H9 (cell line): Measurements from ENCODE around the gene KRTDAP. TPM values are rescaled to one million over a fixed set of nuclear protein-coding genes. Genes with fewer than 3 reads are reported as not detected.
A peak's percentile ranks its signal among the peaks of the same experiment; 100 is the strongest.

Experiments
- DNase-seq: peaks from one replicate; pipeline ENCODE4 v3.0.0-alpha.2; 2017
- H2AFZ ChIP-seq: one replicate; pipeline ENCODE4 v1.6.1; 2013; ENCODE audit warnings: mild to moderate bottlenecking, low read length, control low read depth, moderate library complexity
- H2AK5ac ChIP-seq: 2 replicates; pipeline ENCODE4 v1.6.1; 2013; ENCODE audit warnings: low read length, control low read depth, mixed read lengths; ENCODE audit not compliant: insufficient read length
- H2BK120ac ChIP-seq: one replicate; pipeline ENCODE4 v1.6.1; 2013; ENCODE audit warnings: low read depth, mild to moderate bottlenecking, low read length, control low read depth, inconsistent platforms; ENCODE audit not compliant: poor library complexity, severe bottlenecking
- H2BK12ac ChIP-seq: 2 replicates; pipeline ENCODE4 v1.6.1; 2013; ENCODE audit warnings: low read length, control low read depth, mixed read lengths, low read depth; ENCODE audit not compliant: insufficient read length
- H2BK15ac ChIP-seq: 2 replicates; pipeline ENCODE4 v1.6.1; 2013; ENCODE audit warnings: low read depth, low read length, control low read depth
- H2BK20ac ChIP-seq: one replicate; pipeline ENCODE4 v1.6.1; 2013; ENCODE audit warnings: low read depth, mild to moderate bottlenecking, low read length, control low read depth, inconsistent platforms; ENCODE audit not compliant: poor library complexity, severe bottlenecking
- H2BK5ac ChIP-seq: 2 replicates; pipeline ENCODE4 v1.6.1; 2013; ENCODE audit warnings: low read length, control low read depth, mixed read lengths; ENCODE audit not compliant: insufficient read length
- H3K14ac ChIP-seq: 2 replicates; pipeline ENCODE4 v1.6.1; 2013; ENCODE audit warnings: low read length, control low read depth; ENCODE audit not compliant: insufficient read depth
- H3K18ac ChIP-seq: 2 replicates; pipeline ENCODE4 v1.6.1; 2013; ENCODE audit warnings: low read depth, mild to moderate bottlenecking, mixed read lengths, low read length, control low read depth; ENCODE audit not compliant: insufficient read length
- H3K23ac ChIP-seq: 2 replicates; pipeline ENCODE4 v1.6.1; 2013; ENCODE audit warnings: low read length, control low read depth, mixed read lengths, low read depth; ENCODE audit not compliant: insufficient read length
- H3K23me2 ChIP-seq: 2 replicates; pipeline ENCODE4 v1.6.1; 2013; ENCODE audit warnings: low read depth, mild to moderate bottlenecking, mixed read lengths, low read length, control low read depth; ENCODE audit not compliant: insufficient read length, poor library complexity, severe bottlenecking
- H3K27ac ChIP-seq: 2 replicates; pipeline ENCODE4 v1.5.1; 2013; ENCODE audit warnings: low read length, control low read depth, mixed read lengths, low read depth; ENCODE audit not compliant: insufficient read length
- H3K27me3 ChIP-seq: 2 replicates; pipeline ENCODE4 v1.6.1; 2013; ENCODE audit warnings: low read length, control low read depth, inconsistent platforms; ENCODE audit not compliant: insufficient read depth
- H3K4ac ChIP-seq: 2 replicates; pipeline ENCODE4 v1.6.1; 2013; ENCODE audit warnings: low read depth, mild to moderate bottlenecking, control low read depth, inconsistent platforms, low read length, moderate library complexity
- H3K4me1 ChIP-seq: 2 replicates; pipeline ENCODE4 v1.6.1; 2013; ENCODE audit warnings: low read length, control low read depth, inconsistent platforms; ENCODE audit not compliant: insufficient read depth
- H3K4me2 ChIP-seq: 2 replicates; pipeline ENCODE4 v1.6.1; 2013; ENCODE audit warnings: low read length, control low read depth, mixed read lengths; ENCODE audit not compliant: insufficient read length, insufficient read depth
- H3K56ac ChIP-seq: 2 replicates; pipeline ENCODE4 v1.6.1; 2013; ENCODE audit warnings: low read depth, mild to moderate bottlenecking, mixed read lengths, low read length, control low read depth; ENCODE audit not compliant: insufficient read length
- H3K79me1 ChIP-seq: 2 replicates; pipeline ENCODE4 v1.6.1; 2013; ENCODE audit warnings: low read depth, mild to moderate bottlenecking, moderate library complexity, low read length, control low read depth, inconsistent platforms; ENCODE audit not compliant: insufficient read depth, poor library complexity, severe bottlenecking
- H3K79me2 ChIP-seq: 2 replicates; pipeline ENCODE4 v1.6.1; 2013; ENCODE audit warnings: low read length, control low read depth, inconsistent platforms; ENCODE audit not compliant: insufficient read depth
- H3K9ac ChIP-seq: 2 replicates; pipeline ENCODE4 v1.6.1; 2013; ENCODE audit warnings: low read length, control low read depth, mixed read lengths; ENCODE audit not compliant: insufficient read length; ENCODE audit errors: extremely low read depth
- H3K9me3 ChIP-seq: one replicate; pipeline ENCODE4 v1.6.1; 2013; ENCODE audit warnings: low read depth, low read length, inconsistent platforms; ENCODE audit not compliant: control insufficient read depth
- H3T11ph ChIP-seq: one replicate; pipeline ENCODE4 v1.6.1; 2013; ENCODE audit warnings: mild to moderate bottlenecking, low read length, control low read depth, inconsistent platforms
- H4K20me1 ChIP-seq: one replicate; pipeline ENCODE4 v1.6.1; 2013; ENCODE audit not compliant: control insufficient read depth, insufficient read length, insufficient read depth
- H4K5ac ChIP-seq: 2 replicates; pipeline ENCODE4 v1.6.1; 2013; ENCODE audit warnings: low read depth, mild to moderate bottlenecking, mixed read lengths, low read length, control low read depth; ENCODE audit not compliant: insufficient read length
- H4K8ac ChIP-seq: replicated peaks from 2 replicates; pipeline ENCODE4 v1.6.1; 2013; ENCODE audit warnings: low read length, control low read depth, mixed read lengths, low read depth; ENCODE audit not compliant: insufficient read length
- H4K91ac ChIP-seq: 2 replicates; pipeline ENCODE4 v1.6.1; 2013; ENCODE audit warnings: low read depth, mild to moderate bottlenecking, moderate library complexity, mixed read lengths, low read length, control low read depth; ENCODE audit not compliant: insufficient read length
- H3K27ac Mint-ChIP-seq, 3 experiments: 2 replicates in 2 of 3; 3 replicates in 1 of 3; pipeline ENCODE4 v1.8.0; 2020 to 2021; ENCODE audit warnings: mixed read lengths in 3 of 3, mild to moderate bottlenecking in 1 of 3, moderate library complexity in 1 of 3
- H3K27me3 Mint-ChIP-seq: 2 replicates; pipeline ENCODE4 v1.8.0; 2021; ENCODE audit warnings: low read depth, mild to moderate bottlenecking, moderate library complexity, mixed read lengths
- H3K36me3 Mint-ChIP-seq, 3 experiments: 2 replicates in 2 of 3; 3 replicates in 1 of 3; pipeline ENCODE4 v1.8.0; 2020 to 2021; ENCODE audit warnings: low read depth in 3 of 3, mixed read lengths in 3 of 3; ENCODE audit not compliant: insufficient read depth in 1 of 3
- H3K4me1 Mint-ChIP-seq, 2 experiments: 2 replicates each; pipeline ENCODE4 v1.8.0; 2020; ENCODE audit warnings: mixed read lengths in 2 of 2
- H3K4me3 Mint-ChIP-seq, 2 experiments: 2 replicates in 1 of 2; 3 replicates in 1 of 2; pipeline ENCODE4 v1.8.0; 2020 to 2021; ENCODE audit warnings: mild to moderate bottlenecking in 2 of 2, mixed read lengths in 2 of 2, moderate library complexity in 1 of 2
- H3K9me3 Mint-ChIP-seq, 2 experiments: 2 replicates in 1 of 2; 3 replicates in 1 of 2; pipeline ENCODE4 v1.8.0; 2020; ENCODE audit warnings: mild to moderate bottlenecking in 2 of 2, mixed read lengths in 2 of 2, moderate library complexity in 1 of 2
- WGBS: extraction: QIAGEN DNeasy Blood & Tissue Kit; methylation state at CpG from one replicate; pipeline ENCODE4 v1.1.7; 2013; ENCODE audit warnings: missing lambda C conversion rate, low lambda C conversion rate, mixed read lengths; ENCODE audit not compliant: insufficient read length; ENCODE audit errors: extremely low coverage; 5-methylcytosine and 5-hydroxymethylcytosine counted together
- total RNA-seq: library from RNA; stranded (reverse); gene quantifications from 2 replicates; pipeline ENCODE4 v1.2.1, GENCODE V29; 2021
- TF ChIP-seq, protein P1 (sequence below): fragments of 200-600 bp; sonication (generic); conservative IDR thresholded peaks from 3 replicates; pipeline ENCODE4 v1.8.0; 2021; ENCODE audit warnings: antibody characterized with exemption, mild to moderate bottlenecking

KRTDAP gene
- total RNA-seq, 1 experiment from 2014 or later = 0.87 TPM

DNA sequence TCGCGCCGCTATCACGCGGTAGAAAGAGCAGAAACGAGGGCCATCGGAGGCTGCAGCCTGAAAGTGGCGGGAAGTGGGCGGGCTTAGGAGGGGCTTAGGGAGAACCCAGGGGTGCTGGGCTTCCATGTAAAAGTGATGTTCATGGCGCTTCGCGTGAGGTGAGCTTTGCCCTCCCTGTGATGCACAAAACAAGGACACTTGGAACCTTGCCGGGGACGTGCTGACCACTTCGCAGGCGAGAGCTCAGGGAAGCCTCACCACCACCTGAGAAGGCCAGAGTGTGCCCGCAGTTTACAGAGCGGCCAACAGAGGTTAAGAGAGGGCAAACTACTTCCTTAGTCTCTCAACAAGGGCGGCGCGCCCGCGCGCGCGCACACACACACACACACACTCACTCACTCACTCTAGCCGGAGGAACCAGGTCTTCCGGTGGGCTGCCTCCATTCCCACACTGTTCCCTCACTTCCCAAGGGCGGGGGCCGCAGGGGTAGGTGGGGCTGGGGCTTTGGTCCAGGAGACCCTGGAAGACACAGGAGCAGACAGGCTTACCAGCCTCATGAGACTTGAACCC is 43.6 kb upstream of the KRTDAP start:
- Histone ChIP-seq H2BK20ac (no peak overlapping the region), H4K91ac (no peak overlapping the region), H3K4ac (no peak overlapping the region), H3K14ac (no peak overlapping the region), H3K4me1 (0 out of 2 replicates have a peak, but pooled peaks cover 2% of the 10 kb centered on the region), H3K79me2 (no peaks in the 10 kb centered on the region), H4K8ac (no peak overlapping the region), H3K79me1 (no peaks in the 10 kb centered on the region), H2BK120ac (no peak overlapping the region), H3K27me3 (no peaks in the 10 kb centered on the region), H3T11ph (no peak overlapping the region), H2AK5ac (no peak overlapping the region), H4K5ac (no peak overlapping the region), H4K20me1 (no peaks in the 10 kb centered on the region), H3K4me2 (peak overlapping the region; percentile 17), H2BK5ac (no peak overlapping the region), H3K18ac (no peak overlapping the region), H3K23me2 (no peaks in the 10 kb centered on the region), H2AFZ (no peak overlapping the region), H3K9ac (no peak overlapping the region), H3K56ac (no peak overlapping the region), H3K9me3 (no peaks in the 10 kb centered on the region), H3K23ac (no peak overlapping the region), H2BK12ac (no peak overlapping the region), H3K27ac (no peak overlapping the region), H2BK15ac (no peak overlapping the region)
- Mint-ChIP-seq H3K4me1 (peaks cover 30 to 36% of the 10 kb centered on the region in 2 experiments), H3K4me3 (peak overlapping the region in 1 of 2 experiments; percentile 43; a peak in 1 of 5 replicates), H3K27me3 (peaks cover 44% of the 10 kb centered on the region), H3K27ac (peak overlapping the region in 2 of 3 experiments; percentile 36 to 64; a peak in 1 of 7 replicates), H3K9me3 (no peaks in the 10 kb centered on the region), H3K36me3 (no peaks in the 10 kb centered on the region; a peak in 1 of 7 replicates)
- peak; percentile 71 for DNase-seq
- no CpG with 5 or more reads among the region's 30 CpGs for WGBS
- TF ChIP-seq, protein P1, sequence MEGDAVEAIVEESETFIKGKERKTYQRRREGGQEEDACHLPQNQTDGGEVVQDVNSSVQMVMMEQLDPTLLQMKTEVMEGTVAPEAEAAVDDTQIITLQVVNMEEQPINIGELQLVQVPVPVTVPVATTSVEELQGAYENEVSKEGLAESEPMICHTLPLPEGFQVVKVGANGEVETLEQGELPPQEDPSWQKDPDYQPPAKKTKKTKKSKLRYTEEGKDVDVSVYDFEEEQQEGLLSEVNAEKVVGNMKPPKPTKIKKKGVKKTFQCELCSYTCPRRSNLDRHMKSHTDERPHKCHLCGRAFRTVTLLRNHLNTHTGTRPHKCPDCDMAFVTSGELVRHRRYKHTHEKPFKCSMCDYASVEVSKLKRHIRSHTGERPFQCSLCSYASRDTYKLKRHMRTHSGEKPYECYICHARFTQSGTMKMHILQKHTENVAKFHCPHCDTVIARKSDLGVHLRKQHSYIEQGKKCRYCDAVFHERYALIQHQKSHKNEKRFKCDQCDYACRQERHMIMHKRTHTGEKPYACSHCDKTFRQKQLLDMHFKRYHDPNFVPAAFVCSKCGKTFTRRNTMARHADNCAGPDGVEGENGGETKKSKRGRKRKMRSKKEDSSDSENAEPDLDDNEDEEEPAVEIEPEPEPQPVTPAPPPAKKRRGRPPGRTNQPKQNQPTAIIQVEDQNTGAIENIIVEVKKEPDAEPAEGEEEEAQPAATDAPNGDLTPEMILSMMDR = no peak
